ENCODE data around the gene FERMT1. TPM values are rescaled to one million over a fixed set of nuclear protein-coding genes. Genes with fewer than 3 reads are reported as not detected.

Gene FERMT1
- total RNA-seq, 1 experiment from 2014 or later = 70.8 TPM

GRCh38 chr20:6160736-6161135 is 37.9 kb upstream of the FERMT1 start:
- H3K4me1 ChIP-seq (ENCODE audit: insufficient read depth, low read length) = no peaks in the 10 kb centered on the region; the same call in 1 of the 2 replicates
- no peak overlapping the region for H2AFZ ChIP-seq (ENCODE audit: low read length)
- no peak for TF ChIP-seq EZH2phosphoT487 (IDR thresholded peaks at IDR 0.05; ENCODE audit: borderline replicate concordance, low read length)
- TF ChIP-seq CTCF (conservative IDR thresholded peaks at IDR 0.05; ENCODE audit: low read depth, low read length) = no peak
- TF ChIP-seq EZH2 (IDR thresholded peaks at IDR 0.05; ENCODE audit: low read length, unreplicated experiment) = no peak
- POLR2A ChIA-PET (ENCODE audit: unreplicated experiment) = no interaction called here
- H3F3A ChIP-seq (ENCODE audit: low read length, unreplicated experiment) = no peaks in the 10 kb centered on the region
- CTCF ChIA-PET = no interaction called here
- no peaks in the 10 kb centered on the region for H3K79me2 ChIP-seq (ENCODE audit: low read length)
- no peak for DNase-seq
- H3K9me3 ChIP-seq (ENCODE audit: low read length) = no peaks in the 10 kb centered on the region; the same call in 1 of the 2 replicates
- H3K9me2 ChIP-seq (replicated peaks; ENCODE audit: low read length) = no peaks in the 10 kb centered on the region
- no peaks in the 10 kb centered on the region for H4K20me1 ChIP-seq (ENCODE audit: low read length)
- no peak overlapping the region for H3K4me3 ChIP-seq (ENCODE audit: low read length)
- intact Hi-C loops (cut with micrococcal nuclease) = no loop called here
- BruUV-seq (replicated peaks) = no TSS peak
- H3K36me3 ChIP-seq (ENCODE audit: low read depth, low read length) = no peaks in the 10 kb centered on the region
- H3K27ac ChIP-seq (ENCODE audit: low read length) = no peak overlapping the region
- H3K27me3 ChIP-seq (ENCODE audit: low read length) = peaks cover 78% of the 10 kb centered on the region
- H3K9ac ChIP-seq (ENCODE audit: low read length) = no peak overlapping the region
- no peak for ATAC-seq
- no peak overlapping the region for H3K4me2 ChIP-seq (ENCODE audit: low read length)

DNA sequence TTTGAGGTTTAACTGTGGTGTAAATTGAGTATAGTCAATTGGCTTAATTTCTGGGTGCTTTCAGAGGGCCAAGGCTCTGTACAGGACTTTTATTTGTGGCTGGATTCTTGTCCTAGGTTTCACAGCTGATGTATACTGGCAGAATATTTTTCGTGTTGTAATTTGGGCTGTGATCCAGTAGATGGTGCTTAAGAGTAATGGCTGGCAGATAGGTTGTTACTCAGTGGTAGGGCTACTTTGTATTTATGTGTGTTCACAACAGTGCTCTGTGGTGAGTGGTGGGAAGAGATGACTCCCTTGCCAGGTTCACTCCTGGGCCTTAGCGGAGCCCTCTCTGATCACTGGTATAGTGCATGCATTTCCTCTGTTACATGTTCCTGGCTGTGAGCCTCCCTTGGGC is 34.5 kb upstream of the FERMT1 start:
- Histone ChIP-seq H3K9ac (ENCODE audit: low read length) (no peak overlapping the region), H4K20me1 (ENCODE audit: low read length) (no peaks in the 10 kb centered on the region), H3K27me3 (ENCODE audit: low read length) (peaks cover 77% of the 10 kb centered on the region), H3F3A (ENCODE audit: low read length, unreplicated experiment) (no peaks in the 10 kb centered on the region), H3K36me3 (ENCODE audit: low read depth, low read length) (no peaks in the 10 kb centered on the region), H3K4me2 (ENCODE audit: low read length) (no peak overlapping the region), H2AFZ (ENCODE audit: low read length) (no peak overlapping the region), H3K79me2 (ENCODE audit: low read length) (no peaks in the 10 kb centered on the region), H3K27ac (ENCODE audit: low read length) (no peak overlapping the region), H3K4me3 (ENCODE audit: low read length) (no peak overlapping the region), H3K9me2 (replicated peaks; ENCODE audit: low read length) (no peaks in the 10 kb centered on the region), H3K9me3 (ENCODE audit: low read length) (no peaks in the 10 kb centered on the region), H3K4me1 (ENCODE audit: insufficient read depth, low read length) (no peaks in the 10 kb centered on the region)
- ChIA-PET CTCF (no interaction called here), POLR2A (ENCODE audit: unreplicated experiment) (no interaction called here)
- DNase-seq = peak; percentile 64
- TF ChIP-seq EZH2 (IDR thresholded peaks at IDR 0.05; ENCODE audit: low read length, unreplicated experiment) (no peak), CTCF (conservative IDR thresholded peaks at IDR 0.05; ENCODE audit: low read depth, low read length) (peak; percentile 74)
- ATAC-seq = peak; percentile 76
- no TSS peak for BruUV-seq (replicated peaks)
- intact Hi-C loops (cut with micrococcal nuclease) = no loop called here

GRCh38 chr20:6152777-6153176 is 29.9 kb upstream of the FERMT1 start:
- Histone ChIP-seq H3K4me3 (ENCODE audit: low read length) (no peak overlapping the region), H4K20me1 (ENCODE audit: low read length) (no peaks in the 10 kb centered on the region), H3K4me1 (ENCODE audit: insufficient read depth, low read length) (no peaks in the 10 kb centered on the region), H3K36me3 (ENCODE audit: low read depth, low read length) (no peaks in the 10 kb centered on the region), H3K4me2 (ENCODE audit: low read length) (no peak overlapping the region), H3K79me2 (ENCODE audit: low read length) (no peaks in the 10 kb centered on the region), H3K27me3 (ENCODE audit: low read length) (peaks cover 69% of the 10 kb centered on the region), H3K9me3 (ENCODE audit: low read length) (no peaks in the 10 kb centered on the region), H3F3A (ENCODE audit: low read length, unreplicated experiment) (no peaks in the 10 kb centered on the region), H2AFZ (ENCODE audit: low read length) (no peak overlapping the region), H3K27ac (ENCODE audit: low read length) (no peak overlapping the region), H3K9ac (ENCODE audit: low read length) (no peak overlapping the region), H3K9me2 (replicated peaks; ENCODE audit: low read length) (no peaks in the 10 kb centered on the region)
- TF ChIP-seq CTCF (conservative IDR thresholded peaks at IDR 0.05; ENCODE audit: low read depth, low read length) (no peak), EZH2 (IDR thresholded peaks at IDR 0.05; ENCODE audit: low read length, unreplicated experiment) (no peak), EZH2phosphoT487 (IDR thresholded peaks at IDR 0.05; ENCODE audit: borderline replicate concordance, low read length) (no peak)
- ATAC-seq (no peak), DNase-seq (no peak)
- CTCF ChIA-PET = no interaction called here
- BruUV-seq (replicated peaks) = no TSS peak
- POLR2A ChIA-PET (ENCODE audit: unreplicated experiment) = no interaction called here
- intact Hi-C loops (cut with micrococcal nuclease) = no loop called here

Data from PC-3 (cell line).